SK-N-SH (cell line): ENCODE measurements around the gene ARHGAP10.

ENCODE experiments used
- CTCF ChIP-seq: fragments of 200-600 bp; sonication (generic); IDR thresholded peaks from 2 replicates; pipeline ENCODE4 v1.6.1; 2017; ENCODE audit warnings: antibody characterized with exemption, mild to moderate bottlenecking, moderate library complexity
- EP300 ChIP-seq, 2 experiments: IDR thresholded peaks; 2 replicates each; pipeline versions ENCODE4 v1.4.0 to v1.6.1; 2012; ENCODE audit warnings: borderline replicate concordance in 1 of 2, low read depth in 1 of 2, low read length in 1 of 2
- GATA2 ChIP-seq: sonication (generic); formaldehyde crosslinking; IDR thresholded peaks from 2 replicates; pipeline ENCODE4 v1.5.0; 2020; ENCODE audit warnings: mild to moderate bottlenecking, missing genetic modification reagents
- IRF3 ChIP-seq: fragments of 150-350 bp; IDR thresholded peaks from 2 replicates; pipeline ENCODE4 v1.6.1; 2016; ENCODE audit warnings: mild to moderate bottlenecking, low read depth, low read length
- JUND ChIP-seq: IDR thresholded peaks from 2 replicates; pipeline ENCODE4 v1.4.0; 2012
- MAX ChIP-seq: IDR thresholded peaks from 2 replicates; pipeline ENCODE4 v1.4.0; 2012; ENCODE audit warnings: low read depth
- MXI1 ChIP-seq: IDR thresholded peaks from 2 replicates; pipeline ENCODE4 v1.6.1; 2012; ENCODE audit warnings: mild to moderate bottlenecking, low read depth, low read length, improper control_type of control experiment
- NRF1 ChIP-seq: IDR thresholded peaks from 2 replicates; pipeline ENCODE4 v1.6.1; 2012; ENCODE audit warnings: low read depth, mild to moderate bottlenecking, low read length
- PBX3 ChIP-seq: IDR thresholded peaks from 2 replicates; pipeline ENCODE4; 2012
- POLR2AphosphoS5 ChIP-seq: IDR thresholded peaks from 2 replicates; pipeline ENCODE4 v1.6.1; 2012; ENCODE audit warnings: low read depth, low read length
- YY1 ChIP-seq: IDR thresholded peaks from 2 replicates; pipeline ENCODE4 v1.4.0; 2012; ENCODE audit warnings: low read depth, mild to moderate bottlenecking
- ZBTB33 ChIP-seq: IDR thresholded peaks from 2 replicates; pipeline ENCODE4 v1.4.0; 2012; ENCODE audit warnings: low read depth, borderline replicate concordance

GRCh38 chr4:147933779-147934178, 201.9 kb downstream of the ARHGAP10 start:
- no peak for TF ChIP-seq EP300 (IDR thresholded peaks at IDR 0.05; ENCODE audit: borderline replicate concordance in 1 of 2, low read depth in 1 of 2, low read length in 1 of 2)
- TF ChIP-seq CTCF = no peak
- TF ChIP-seq YY1 = no peak
- no peak for TF ChIP-seq POLR2AphosphoS5
- no peak for TF ChIP-seq NRF1
- no peak for TF ChIP-seq JUND
- no peak for TF ChIP-seq IRF3
- no peak for TF ChIP-seq PBX3
- no peak for TF ChIP-seq MXI1
- no peak for TF ChIP-seq GATA2
- TF ChIP-seq ZBTB33 = no peak
- TF ChIP-seq MAX = no peak
